HG03565 (cell line): ENCODE measurements around the gene GRIA4.

ENCODE experiments used
- ATAC-seq: cut with Tn5 transposase; IDR thresholded peaks from one replicate; pipeline ENCODE4 v1.9.1; 2021; ENCODE audit warnings: mild to moderate bottlenecking, moderate library complexity; ENCODE audit not compliant: unreplicated experiment

Gene GRIA4

GRCh38 chr11:105609832-105610781 is at the start of gene GRIA4:
TSS of gene GRIA4 (plus strand) at chr11:105610073. CDS start at chr11:105610998, 925 bp downstream.
- ATAC-seq: no peak

GRCh38 chr11:105573091-105573490 is 36.8 kb upstream of the GRIA4 start:
- no peak for ATAC-seq

- no peak for ATAC-seq
Observed at GRCh38 chr11:105574974-105575373, 34.9 kb upstream of the GRIA4 start.

- ATAC-seq: no peak
Observed at GRCh38 chr11:105577641-105578040, 32.2 kb upstream of the GRIA4 start.

- ATAC-seq: no peak
Observed at GRCh38 chr11:105579111-105579510, 30.8 kb upstream of the GRIA4 start.

GRCh38 chr11:105582497-105582896 is 27.4 kb upstream of the GRIA4 start:
- no peak for ATAC-seq

- ATAC-seq: no peak
Observed at GRCh38 chr11:105588001-105588400, 21.9 kb upstream of the GRIA4 start.

- ATAC-seq: no peak
Observed at GRCh38 chr11:105589346-105589745, 20.5 kb upstream of the GRIA4 start.

GRCh38 chr11:105592035-105592434 is 17.8 kb upstream of the GRIA4 start:
- ATAC-seq: no peak

- ATAC-seq: no peak
Observed at GRCh38 chr11:105598371-105598770, 11.5 kb upstream of the GRIA4 start.

- ATAC-seq: no peak
Observed at GRCh38 chr11:105603156-105603555, 6.7 kb upstream of the GRIA4 start.

- ATAC-seq: peak; percentile 95
Observed at GRCh38 chr11:105609341-105609781, 512 bp upstream of the GRIA4 start.

GRCh38 chr11:105610871-105611571 is 1.1 kb downstream of the GRIA4 start:
- ATAC-seq: no peak

GRCh38 chr11:105611572-105612441 is 1.9 kb downstream of the GRIA4 start:
- no peak for ATAC-seq

- no peak for ATAC-seq
Observed at GRCh38 chr11:105612771-105613170, 2.9 kb downstream of the GRIA4 start.

- ATAC-seq: no peak
Observed at GRCh38 chr11:105613183-105613582, 3.3 kb downstream of the GRIA4 start.

- ATAC-seq: no peak
Observed at GRCh38 chr11:105618343-105618955, 8.6 kb downstream of the GRIA4 start.

GRCh38 chr11:105619556-105619955 is 9.7 kb downstream of the GRIA4 start:
- no peak for ATAC-seq

GRCh38 chr11:105622016-105622415 is 12.1 kb downstream of the GRIA4 start:
- ATAC-seq: no peak

GRCh38 chr11:105632316-105632715 is 22.4 kb downstream of the GRIA4 start:
- no peak for ATAC-seq
